Measurements from ENCODE around the gene CCNO. TPM values are rescaled to one million over a fixed set of nuclear protein-coding genes. Genes with fewer than 3 reads are reported as not detected.

Gene CCNO
- total and polyA plus RNA-seq, 2 of the 8 experiments (the other 6 are each of a cell fraction or from before 2014, with no cell fraction given): 0.14 to 0.41 TPM

DNA sequence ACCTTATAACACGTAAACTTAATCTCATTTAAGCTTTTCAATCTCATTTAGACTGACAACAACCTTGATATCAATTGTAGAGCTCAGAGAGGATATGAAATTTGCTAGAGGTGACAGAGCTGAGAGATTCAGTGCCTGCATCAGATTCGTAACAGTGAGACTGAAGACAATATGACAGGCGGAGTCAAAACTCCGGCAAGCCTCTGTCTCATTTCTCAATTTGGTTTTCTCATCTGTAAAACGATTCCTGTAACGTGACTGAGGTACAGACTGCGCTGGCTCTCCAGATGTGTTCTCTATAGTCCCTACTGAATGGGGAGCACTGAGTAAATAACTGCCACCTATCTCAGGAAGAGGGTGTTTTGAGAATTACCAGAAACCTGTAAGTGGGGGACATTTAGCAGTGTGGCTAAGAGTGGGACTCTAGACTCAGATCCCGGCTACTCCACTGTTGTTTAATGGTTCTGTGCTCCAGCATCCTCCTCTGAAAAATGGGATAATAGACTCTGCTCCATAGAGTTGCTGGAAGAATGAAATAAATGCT is 3.2 kb downstream of the CCNO start:
- ChIA-PET CTCF (ENCODE audit: partially characterized antibody) (interaction anchor here (13.6 kb wide), 1 partner anchor 56 kb away, joined by 143 read pairs; the partner anchor contains the start of gene CDC20B), POLR2A (ENCODE audit: partially characterized antibody) (no interaction called here)
- FAIRE-seq (no peak), DNase-seq (ENCODE audit: low read depth in 1 of 2, low spot score in 2 of 2) (peak in 1 of 2 experiments; percentile 26)
- Histone ChIP-seq H3K18ac (ENCODE audit: extremely low read depth, low read length) (no peak overlapping the region), H2BK12ac (ENCODE audit: low read depth, low read length) (no peak overlapping the region), H3K36me3 (ENCODE audit: control insufficient read depth in 2 of 4, insufficient read depth in 4 of 4, low read length in 3 of 4) (peaks cover 0 to 8% (median 0%) of the 10 kb centered on the region in 4 experiments; a peak in 2 of 8 replicates), H4K20me1 (replicated peaks in 1 of 2; ENCODE audit: control insufficient read depth in 1 of 2, insufficient read depth in 2 of 2, low read length in 2 of 2) (peaks cover 5 to 33% of the 10 kb centered on the region in 2 experiments), H3K9me3 (ENCODE audit: insufficient read depth in 2 of 2, low read depth in 1 of 2, low read length in 1 of 2) (no peaks in the 10 kb centered on the region), H2AK5ac (ENCODE audit: low read depth, low read length) (no peak overlapping the region), H3K27me3 (replicated peaks in 1 of 4; ENCODE audit: control insufficient read depth in 3 of 4, extremely low read depth in 1 of 4, insufficient read depth in 3 of 4, low read length in 3 of 4) (peaks cover 78 to 99% (median 97%) of the 10 kb centered on the region in 4 experiments), H3K4me1 (replicated peaks in 1 of 4; ENCODE audit: control insufficient read depth in 3 of 4, insufficient read depth in 4 of 4, low read length in 3 of 4) (peaks cover 2 to 33% (median 17%) of the 10 kb centered on the region in 4 experiments), H2BK20ac (ENCODE audit: low read length) (no peak overlapping the region), H2AFZ (ENCODE audit: low read length) (no peak overlapping the region), H3K23ac (ENCODE audit: insufficient read length) (no peak overlapping the region), H4K91ac (replicated peaks; ENCODE audit: insufficient read length, low read length) (no peak overlapping the region), H3K14ac (ENCODE audit: insufficient read length) (no peak overlapping the region), H3K23me2 (ENCODE audit: low read depth, low read length) (peaks cover 28% of the 10 kb centered on the region; the same call in 1 of the 2 replicates), H4K5ac (ENCODE audit: insufficient read length, low read depth, low read length) (no peak overlapping the region), H3K79me1 (ENCODE audit: low read depth, low read length) (no peaks in the 10 kb centered on the region), H3K4me2 (ENCODE audit: insufficient read depth in 1 of 2, low read depth in 2 of 2, low read length in 2 of 2) (no peak overlapping the region; a peak in 1 of 4 replicates), H3K56ac (replicated peaks; ENCODE audit: insufficient read length, low read depth, low read length) (no peak overlapping the region), H3K79me2 (ENCODE audit: control insufficient read depth in 1 of 2, insufficient read depth in 2 of 2, low read length in 2 of 2) (no peaks in the 10 kb centered on the region), H3K9ac (replicated peaks in 1 of 4; ENCODE audit: extremely low read depth in 1 of 4, low read depth in 3 of 4, low read length in 3 of 4) (no peak overlapping the region), H2BK5ac (ENCODE audit: low read depth, low read length) (no peak overlapping the region), H3K4ac (replicated peaks; ENCODE audit: insufficient read length, low read depth, low read length) (no peak overlapping the region), H2BK15ac (ENCODE audit: low read length) (no peak overlapping the region), H3K27ac (ENCODE audit: low read depth, low read length) (no peak overlapping the region), H4K8ac (ENCODE audit: extremely low read depth, insufficient read depth, low read length) (no peak overlapping the region), H2BK120ac (replicated peaks; ENCODE audit: low read depth, low read length) (no peak overlapping the region), H3K4me3 (ENCODE audit: extremely low read depth in 1 of 4, insufficient read depth in 2 of 4, low read depth in 3 of 4, low read length in 4 of 4) (no peak overlapping the region)
- TF ChIP-seq ZNF274 (IDR thresholded peaks at IDR 0.05; ENCODE audit: borderline replicate concordance, extremely low read depth, low read length) (no peak), GABPA (IDR thresholded peaks at IDR 0.05; ENCODE audit: borderline replicate concordance, insufficient read depth, low read length) (no peak), BRCA1 (IDR thresholded peaks at IDR 0.05; ENCODE audit: low read depth, low read length) (no peak), NRF1 (IDR thresholded peaks at IDR 0.05; ENCODE audit: low read depth, low read length) (no peak)
- WGBS, 2 experiments (ENCODE audit: extremely low coverage in 1 of 2, insufficient coverage in 1 of 2, insufficient read length in 1 of 2, insufficient replicate concordance in 2 of 2, low coverage in 1 of 2, low lambda C conversion rate in 2 of 2, missing lambda C conversion rate in 1 of 2): 52% methylated on average over 8 of the region's 8 CpGs; no CpG with 5 or more reads in 1 of the 2 experiments
